Retinal pigment epithelial cell (primary cell): ENCODE data around the gene OGA.

Source experiments
- DNase-seq: peaks from one replicate; pipeline ENCODE4 v3.0.0-alpha.2; 2010; ENCODE audit warnings: low read depth
- H3K4me3 ChIP-seq: 2 replicates; pipeline ENCODE4 v1.5.1; 2011; ENCODE audit warnings: mild to moderate bottlenecking, low read length, control low read depth, moderate library complexity
- TF ChIP-seq, protein P1 (sequence below): conservative IDR thresholded peaks from 2 replicates; pipeline ENCODE4 v1.5.1; 2011; ENCODE audit warnings: low read depth, low read length, control low read depth, inconsistent platforms

The OGA gene

DNA sequence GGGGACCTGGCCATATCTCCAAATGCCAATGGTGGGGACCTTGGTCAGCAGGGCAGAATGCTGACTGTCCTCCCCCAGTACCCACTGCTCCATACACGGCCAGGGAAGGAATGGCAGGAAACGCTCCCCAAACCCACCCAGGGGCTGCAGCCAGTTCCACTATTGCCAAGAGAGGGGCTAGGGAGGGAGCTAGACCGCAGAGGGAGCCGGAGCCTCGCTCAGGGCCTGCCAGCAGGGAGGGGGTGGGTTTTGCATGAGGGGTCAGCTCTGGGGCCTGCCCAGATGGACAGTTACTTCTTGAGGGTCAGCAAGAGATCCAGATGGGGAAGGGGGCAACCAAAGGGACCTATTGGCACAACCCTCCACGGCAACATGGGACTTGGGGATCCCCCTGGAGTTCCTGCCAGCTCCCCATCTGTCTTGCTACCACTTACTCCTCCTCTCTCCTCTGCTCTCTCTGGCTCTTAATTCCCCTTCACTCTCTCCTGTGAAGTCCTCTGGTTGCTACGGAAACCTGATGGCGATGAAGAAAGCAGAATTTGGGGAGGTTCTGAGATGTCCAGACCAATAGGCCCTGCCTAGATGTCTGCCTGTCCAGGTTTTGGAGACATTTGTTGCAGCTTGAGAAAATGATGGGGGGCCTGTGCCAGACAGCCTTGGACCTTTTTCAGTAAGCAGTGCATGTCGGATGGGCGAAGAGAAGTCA lies 55.0 kb downstream of the OGA start:
- no peak for DNase-seq
- TF ChIP-seq, protein P1, sequence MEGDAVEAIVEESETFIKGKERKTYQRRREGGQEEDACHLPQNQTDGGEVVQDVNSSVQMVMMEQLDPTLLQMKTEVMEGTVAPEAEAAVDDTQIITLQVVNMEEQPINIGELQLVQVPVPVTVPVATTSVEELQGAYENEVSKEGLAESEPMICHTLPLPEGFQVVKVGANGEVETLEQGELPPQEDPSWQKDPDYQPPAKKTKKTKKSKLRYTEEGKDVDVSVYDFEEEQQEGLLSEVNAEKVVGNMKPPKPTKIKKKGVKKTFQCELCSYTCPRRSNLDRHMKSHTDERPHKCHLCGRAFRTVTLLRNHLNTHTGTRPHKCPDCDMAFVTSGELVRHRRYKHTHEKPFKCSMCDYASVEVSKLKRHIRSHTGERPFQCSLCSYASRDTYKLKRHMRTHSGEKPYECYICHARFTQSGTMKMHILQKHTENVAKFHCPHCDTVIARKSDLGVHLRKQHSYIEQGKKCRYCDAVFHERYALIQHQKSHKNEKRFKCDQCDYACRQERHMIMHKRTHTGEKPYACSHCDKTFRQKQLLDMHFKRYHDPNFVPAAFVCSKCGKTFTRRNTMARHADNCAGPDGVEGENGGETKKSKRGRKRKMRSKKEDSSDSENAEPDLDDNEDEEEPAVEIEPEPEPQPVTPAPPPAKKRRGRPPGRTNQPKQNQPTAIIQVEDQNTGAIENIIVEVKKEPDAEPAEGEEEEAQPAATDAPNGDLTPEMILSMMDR: no peak
- H3K4me3 ChIP-seq: no peak overlapping the region

DNA sequence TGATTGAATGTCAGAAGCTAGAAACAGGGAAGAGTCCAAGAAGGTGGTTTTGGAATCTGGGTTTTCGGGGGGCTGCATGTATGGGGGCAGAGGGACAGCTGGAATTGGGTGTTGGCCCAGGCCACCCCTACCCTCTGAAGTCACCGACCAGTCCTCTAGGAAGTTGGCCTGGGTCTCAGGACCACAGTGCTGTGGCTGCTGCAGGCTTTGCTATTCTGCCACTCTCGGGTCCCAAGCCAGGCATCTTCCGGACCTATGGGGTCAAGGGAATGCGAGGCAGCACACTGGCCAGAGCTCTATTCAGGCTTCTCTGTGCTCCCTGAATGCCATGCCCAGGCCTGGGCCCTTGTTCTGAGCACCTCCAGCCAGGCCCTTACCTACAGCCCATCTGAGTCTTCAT lies 55.5 kb downstream of the OGA start:
- no peak overlapping the region for H3K4me3 ChIP-seq
- TF ChIP-seq, protein P1: no peak

DNA sequence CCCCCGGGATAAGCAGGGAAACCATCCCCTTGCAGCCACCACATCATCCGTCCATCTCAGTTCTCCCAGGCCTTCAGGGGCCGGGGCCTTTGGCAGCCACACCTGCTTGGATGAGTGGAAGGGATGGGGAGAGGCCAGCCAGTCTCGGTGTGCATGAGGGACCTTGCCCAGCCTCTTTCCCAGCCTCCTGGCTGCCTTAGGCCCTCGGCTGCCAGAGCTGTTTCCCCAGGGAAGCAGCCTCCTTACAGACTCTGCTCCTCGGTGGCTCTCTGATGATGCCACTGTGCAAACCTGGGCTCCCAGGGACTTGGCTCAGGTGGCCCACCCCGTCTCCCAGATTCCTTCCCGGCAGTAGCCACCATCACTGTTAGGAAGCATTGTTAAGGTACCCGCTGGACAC lies 57.0 kb downstream of the OGA start:
- TF ChIP-seq, protein P1: no peak
- no peak for DNase-seq
- H3K4me3 ChIP-seq: no peak overlapping the region

More for the DNA sequence above, 55.5 kb downstream of the OGA start:
- no peak for DNase-seq

DNA sequence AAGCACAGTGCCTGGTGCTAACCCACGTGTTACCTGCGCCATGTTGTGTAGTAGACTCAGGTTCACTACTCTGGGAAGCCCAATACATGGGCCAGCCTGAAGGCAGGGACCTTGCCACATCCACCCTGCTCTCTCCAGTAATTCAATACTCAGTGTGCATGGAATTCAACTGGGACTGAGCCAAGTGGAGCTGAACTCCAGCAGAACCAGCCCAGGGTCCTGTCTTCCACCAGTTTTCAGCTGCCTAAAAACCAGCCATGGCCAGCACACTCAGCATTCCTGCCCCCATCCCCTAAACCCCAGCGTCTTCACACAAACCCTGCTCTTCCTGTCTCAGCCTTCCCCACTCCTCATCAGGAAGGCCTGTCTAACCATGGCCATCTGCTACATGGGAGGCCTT lies 57.7 kb downstream of the OGA start:
- TF ChIP-seq, protein P1: no peak
- no peak overlapping the region for H3K4me3 ChIP-seq
- no peak for DNase-seq

DNA sequence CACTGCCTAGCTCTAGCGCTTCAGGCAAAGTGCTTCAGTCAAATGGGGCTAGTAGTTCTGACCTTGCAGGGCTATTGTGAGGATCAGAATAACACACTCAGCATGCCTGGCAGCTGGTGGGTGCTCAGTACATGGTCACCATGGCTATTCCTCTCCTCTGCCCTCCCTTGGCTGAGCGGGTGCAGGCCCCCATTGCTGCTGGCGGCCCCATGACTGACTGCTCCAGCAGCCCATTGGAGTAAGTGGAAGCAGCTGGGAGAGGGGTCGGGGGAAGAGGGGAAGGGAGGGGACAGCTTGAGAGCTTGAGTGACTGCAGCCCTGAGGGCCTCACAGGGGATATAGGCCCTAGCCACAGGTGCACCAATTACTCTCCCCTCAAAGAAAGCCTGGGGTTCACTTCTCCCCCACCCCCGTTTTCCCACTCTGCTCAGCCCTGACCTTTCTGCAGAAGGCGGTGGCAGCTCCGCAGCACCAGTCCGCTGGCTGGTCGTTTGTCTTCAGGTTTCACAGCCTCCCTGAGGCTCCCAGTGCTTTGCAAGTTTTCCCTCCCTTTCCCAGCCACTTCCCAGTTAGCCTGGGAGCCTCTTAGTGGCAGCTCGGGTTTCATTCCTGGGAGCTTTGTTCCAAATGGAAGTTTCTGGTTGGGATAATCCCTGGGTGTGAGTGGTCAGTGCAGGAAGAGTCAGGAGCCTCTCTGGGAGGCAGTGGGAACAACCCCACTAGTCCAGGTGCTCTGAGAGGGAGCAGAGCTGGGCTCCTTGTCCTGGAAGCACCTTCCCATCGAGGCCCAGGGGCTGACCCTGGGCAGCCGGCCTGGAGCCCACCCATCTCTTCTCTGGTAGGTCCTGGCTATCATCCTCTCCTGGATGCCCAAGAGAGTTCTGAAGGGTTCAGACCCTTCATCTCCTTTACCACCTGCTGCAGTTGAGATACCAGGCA lies 58.7 kb downstream of the OGA start:
- H3K4me3 ChIP-seq: no peak overlapping the region
- no peak for DNase-seq
- TF ChIP-seq, protein P1: no peak

DNA sequence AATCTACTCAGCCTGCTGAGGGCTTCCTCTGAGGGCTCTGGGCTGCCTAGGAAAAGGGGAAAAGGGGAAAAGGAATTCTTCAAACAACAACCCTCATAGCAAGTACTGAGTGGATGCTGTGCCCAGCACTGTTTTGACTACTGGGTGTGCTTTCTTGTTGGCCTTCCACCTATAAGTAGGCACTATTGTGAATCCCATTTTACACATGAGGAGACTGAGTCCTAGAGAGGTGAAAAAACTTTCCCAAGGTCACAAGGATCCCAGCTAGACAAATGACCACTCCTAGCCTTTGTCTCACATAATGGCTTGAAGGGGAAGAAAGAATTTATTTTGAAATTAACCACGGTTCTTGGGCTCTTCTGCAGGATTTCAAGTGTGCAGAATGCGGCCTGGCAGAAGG lies 59.4 kb downstream of the OGA start:
- no peak for DNase-seq
- TF ChIP-seq, protein P1: no peak
- no peak overlapping the region for H3K4me3 ChIP-seq
